ENCODE results near the gene NRF1. TPM values are rescaled to one million over a fixed set of nuclear protein-coding genes. Genes with fewer than 3 reads are reported as not detected.
"Not testable (repeated sequence)": the region's sequence is repeated elsewhere in the genome, so short reads cannot be mapped to it uniquely, and the experiment has no call there.

Gene NRF1
- polyA plus RNA-seq, 2 of the 4 experiments (the other 2 are of a cell fraction), result 11.2 to 18.5 TPM

GRCh38 chr7:129635300-129636029 is 23.9 kb downstream of the NRF1 start (continued):
- TF ChIP-seq, protein P1, sequence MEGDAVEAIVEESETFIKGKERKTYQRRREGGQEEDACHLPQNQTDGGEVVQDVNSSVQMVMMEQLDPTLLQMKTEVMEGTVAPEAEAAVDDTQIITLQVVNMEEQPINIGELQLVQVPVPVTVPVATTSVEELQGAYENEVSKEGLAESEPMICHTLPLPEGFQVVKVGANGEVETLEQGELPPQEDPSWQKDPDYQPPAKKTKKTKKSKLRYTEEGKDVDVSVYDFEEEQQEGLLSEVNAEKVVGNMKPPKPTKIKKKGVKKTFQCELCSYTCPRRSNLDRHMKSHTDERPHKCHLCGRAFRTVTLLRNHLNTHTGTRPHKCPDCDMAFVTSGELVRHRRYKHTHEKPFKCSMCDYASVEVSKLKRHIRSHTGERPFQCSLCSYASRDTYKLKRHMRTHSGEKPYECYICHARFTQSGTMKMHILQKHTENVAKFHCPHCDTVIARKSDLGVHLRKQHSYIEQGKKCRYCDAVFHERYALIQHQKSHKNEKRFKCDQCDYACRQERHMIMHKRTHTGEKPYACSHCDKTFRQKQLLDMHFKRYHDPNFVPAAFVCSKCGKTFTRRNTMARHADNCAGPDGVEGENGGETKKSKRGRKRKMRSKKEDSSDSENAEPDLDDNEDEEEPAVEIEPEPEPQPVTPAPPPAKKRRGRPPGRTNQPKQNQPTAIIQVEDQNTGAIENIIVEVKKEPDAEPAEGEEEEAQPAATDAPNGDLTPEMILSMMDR (IDR thresholded peaks at IDR 0.05), result peak; percentile 88

- POLR2A ChIA-PET; H3K27ac ChIP-seq; ATAC-seq; DNase-seq (ENCODE audit: low read depth in 1 of 2, low spot score in 1 of 2); H3K9me3 ChIP-seq; FAIRE-seq; H3K4me3 ChIP-seq; H3K4me2 ChIP-seq: not testable (repeated sequence)
- CTCF ChIA-PET, result interaction anchor here (0.6 to 1.4 kb wide), 7 partner anchors 8 to 331 kb away, joined by 3 to 5 read pairs (median 3); no protein-coding TSS in a partner anchor
- 63% methylated on average over 5 of the region's 5 CpGs for WGBS (ENCODE audit: missing lambda C conversion rate)
- peaks cover 17% of the 10 kb centered on the region; the same call in 2 of the 3 replicates for H3K4me1 ChIP-seq
These were observed 24.6 kb downstream of the NRF1 start for GRCh38 chr7:129636030-129636550.

DNA sequence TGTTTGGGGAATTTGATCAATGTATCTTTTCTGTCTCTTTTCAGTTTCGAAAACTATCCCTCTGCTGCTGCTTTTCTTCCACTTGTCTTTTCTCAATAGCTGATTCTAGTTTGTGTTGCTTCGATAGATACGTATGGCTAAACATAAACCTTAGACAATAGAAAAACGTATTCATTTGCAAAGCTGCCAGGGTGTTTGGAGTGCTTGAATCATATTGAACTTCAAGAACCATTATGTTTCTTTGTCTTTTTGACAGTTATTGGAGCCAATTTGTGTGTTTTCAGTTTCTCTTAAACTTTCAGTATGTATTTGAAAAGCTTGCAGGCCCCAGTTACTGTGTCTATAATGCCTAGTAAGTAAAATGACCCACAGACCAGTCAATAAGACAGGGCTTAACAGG is 25.1 kb downstream of the NRF1 start:
- no peak overlapping the region for H3K4me2 ChIP-seq
- FAIRE-seq (peak; percentile 32), DNase-seq (ENCODE audit: low read depth in 1 of 2, low spot score in 1 of 2) (no peak), ATAC-seq (no peak)
- TF ChIP-seq CBX2 (IDR thresholded peaks at IDR 0.05; ENCODE audit: borderline replicate concordance, low read depth) (no peak), ESRRA (IDR thresholded peaks at IDR 0.05; ENCODE audit: borderline replicate concordance, low read length) (no peak), TP53 (CRISPR knock-in tag; IDR thresholded peaks at IDR 0.05) (no peak), NFE2L2 (conservative IDR thresholded peaks at IDR 0.05; ENCODE audit: low read length) (no peak), JUNB (IDR thresholded peaks at IDR 0.05) (no peak), HOXB5 (CRISPR knock-in tag; IDR thresholded peaks at IDR 0.05) (no peak), ZNF302 (CRISPR knock-in tag; IDR thresholded peaks at IDR 0.05) (no peak), SREBF2 (IDR thresholded peaks at IDR 0.05) (no peak), KDM5A (IDR thresholded peaks at IDR 0.05) (no peak)
- TF ChIP-seq, protein P1 (IDR thresholded peaks at IDR 0.05), result no peak
- no peak overlapping the region for H3K27ac ChIP-seq
- no peaks in the 10 kb centered on the region for H3K9me3 ChIP-seq
- POLR2A ChIA-PET, result no interaction called here
- no peak overlapping the region for H3K4me3 ChIP-seq
- peaks cover 17% of the 10 kb centered on the region; the same call in 2 of the 3 replicates for H3K4me1 ChIP-seq
- WGBS (ENCODE audit: missing lambda C conversion rate), result 94% methylated on average over 4 of the region's 4 CpGs
- CTCF ChIA-PET, result interaction anchor here (0.6 to 1.4 kb wide), 8 partner anchors 8 to 330 kb away, joined by 3 to 5 read pairs (median 3); no protein-coding TSS in a partner anchor

GRCh38 chr7:129640400-129640799 is 28.9 kb downstream of the NRF1 start:
- WGBS (ENCODE audit: missing lambda C conversion rate), result 78% methylated on average over 2 of the region's 2 CpGs
- H3K4me1 ChIP-seq, result peaks cover 29% of the 10 kb centered on the region; the same call in 2 of the 3 replicates
- no peak overlapping the region for H3K4me3 ChIP-seq
- no peak for TF ChIP-seq TFCP2L1 (CRISPR knock-in tag; IDR thresholded peaks at IDR 0.05)
- no peak for ATAC-seq
- POLR2A ChIA-PET, result no interaction called here
- no peak overlapping the region for H3K27ac ChIP-seq
- H3K9me3 ChIP-seq, result no peaks in the 10 kb centered on the region
- FAIRE-seq, result no peak
- CTCF ChIA-PET, result interaction anchor here (1.5 to 4.2 kb wide), 5 partner anchors 24 to 422 kb away, joined by 4 to 12 read pairs (median 8); no protein-coding TSS in a partner anchor
- no peak overlapping the region for H3K4me2 ChIP-seq
- DNase-seq (ENCODE audit: low read depth in 1 of 2, low spot score in 1 of 2), result no peak

Measured in A549 (cell line).